ENCODE results near the gene PTPRN2.

DNA sequence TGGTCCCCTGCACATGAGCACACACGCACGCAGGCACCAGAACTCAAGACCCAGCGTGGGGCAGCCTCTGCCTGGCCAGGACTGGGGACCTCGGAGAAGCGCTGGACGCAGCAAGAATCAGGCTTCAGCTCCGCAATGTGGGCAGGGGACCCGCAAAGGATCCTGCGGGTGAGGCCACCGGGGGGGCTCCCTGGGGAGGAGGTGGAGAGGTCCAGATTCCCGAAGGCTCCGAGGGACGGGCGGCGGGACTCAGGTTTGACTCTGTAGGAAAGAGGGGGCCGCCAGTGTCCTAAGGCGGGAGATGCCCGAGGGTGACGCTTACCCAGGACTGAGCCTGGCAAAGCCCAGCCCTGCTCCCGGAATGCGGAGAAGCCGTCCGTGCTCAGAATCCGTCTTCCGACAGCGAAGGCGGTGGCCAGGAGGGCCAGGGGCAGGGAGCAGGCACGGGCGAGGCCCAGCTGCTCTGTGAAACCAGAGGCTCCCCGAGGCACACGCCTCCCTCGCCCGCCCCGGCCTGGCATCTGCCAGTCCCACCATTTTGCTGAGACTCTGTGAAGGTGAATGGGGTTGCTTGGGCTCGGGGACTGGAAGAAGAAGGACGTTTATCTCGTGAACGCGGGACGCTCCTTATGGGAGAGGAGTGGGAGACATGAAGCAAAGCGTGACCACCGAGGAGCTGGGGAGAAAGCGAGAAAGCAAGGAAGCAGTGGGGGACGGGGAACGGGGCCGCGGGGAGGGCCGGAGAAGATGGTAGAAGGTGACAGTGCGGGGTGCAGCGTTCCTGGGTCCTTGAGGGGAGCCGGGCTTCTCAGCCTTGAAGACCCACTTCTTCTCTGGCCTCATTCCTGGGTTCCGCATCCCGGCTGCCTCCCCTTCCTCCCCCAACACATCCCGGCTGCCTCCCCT, 489.2 kb downstream of the PTPRN2 start:
- no peak for TF ChIP-seq CTCF (IDR thresholded peaks at IDR 0.05)
- TF ChIP-seq POLR2A (IDR thresholded peaks at IDR 0.05), result no peak
